ENCODE measurements around the gene TECTA. TPM values are rescaled to one million over a fixed set of nuclear protein-coding genes. Genes with fewer than 3 reads are reported as not detected.

Gene TECTA
- polyA plus RNA-seq, 1 donor from 2014 or later, result 3.3 TPM

- Histone ChIP-seq H3K9ac (ENCODE audit: low read length) (no peak overlapping the region), H3K4me2 (ENCODE audit: low read length) (no peak overlapping the region), H3K27ac (ENCODE audit: low read length) (no peak overlapping the region), H2AFZ (ENCODE audit: low read depth, low read length) (no peak overlapping the region), H3F3A (ENCODE audit: insufficient read depth, low read length, poor library complexity, severe bottlenecking) (no peaks in the 10 kb centered on the region), H3K36me3 (ENCODE audit: insufficient read depth, low read length) (peaks cover 4% of the 10 kb centered on the region), H3K9me3 (ENCODE audit: low read length) (no peaks in the 10 kb centered on the region), H3K27me3 (ENCODE audit: insufficient read depth, low read depth, low read length) (no peaks in the 10 kb centered on the region), H3K9me2 (ENCODE audit: insufficient read depth, low read length) (no peaks in the 10 kb centered on the region), H3K79me2 (replicated peaks; ENCODE audit: insufficient read depth, low read length) (no peaks in the 10 kb centered on the region), H3K4me3 (ENCODE audit: low read length) (no peak overlapping the region), H4K20me1 (ENCODE audit: insufficient read depth) (no peaks in the 10 kb centered on the region)
- TF ChIP-seq SMC3 (conservative IDR thresholded peaks at IDR 0.05; ENCODE audit: poor library complexity), result no peak
- no peak for TF ChIP-seq REST (IDR thresholded peaks at IDR 0.05; ENCODE audit: borderline replicate concordance)
- no peak for TF ChIP-seq CTCF (IDR thresholded peaks at IDR 0.05; ENCODE audit: poor library complexity, severe bottlenecking)
- no peak for TF ChIP-seq RAD21 (conservative IDR thresholded peaks at IDR 0.05)
- TF ChIP-seq EZH2 (IDR thresholded peaks at IDR 0.05; ENCODE audit: borderline replicate concordance, insufficient read depth, low read length, poor library complexity, severe bottlenecking), result no peak
- no peak for TF ChIP-seq POLR2AphosphoS5 (IDR thresholded peaks at IDR 0.05)
- TF ChIP-seq TAF1 (IDR thresholded peaks at IDR 0.05; ENCODE audit: low read depth), result no peak
- no peak for TF ChIP-seq EP300 (conservative IDR thresholded peaks at IDR 0.05; ENCODE audit: poor library complexity, severe bottlenecking)
- TF ChIP-seq MXI1 (conservative IDR thresholded peaks at IDR 0.05; ENCODE audit: poor library complexity, severe bottlenecking), result no peak
Measured at GRCh38 chr11:121066623-121067022, 34.4 kb upstream of the TECTA start.

GRCh38 chr11:121067026-121067425, 34.0 kb upstream of the TECTA start:
- Histone ChIP-seq H3K79me2 (replicated peaks; ENCODE audit: insufficient read depth, low read length) (no peaks in the 10 kb centered on the region), H3K27me3 (ENCODE audit: insufficient read depth, low read depth, low read length) (no peaks in the 10 kb centered on the region), H3K36me3 (ENCODE audit: insufficient read depth, low read length) (peaks cover 4% of the 10 kb centered on the region), H3K9me3 (ENCODE audit: low read length) (no peaks in the 10 kb centered on the region), H3F3A (ENCODE audit: insufficient read depth, low read length, poor library complexity, severe bottlenecking) (no peaks in the 10 kb centered on the region), H3K4me2 (ENCODE audit: low read length) (no peak overlapping the region), H3K9me2 (ENCODE audit: insufficient read depth, low read length) (no peaks in the 10 kb centered on the region), H3K4me3 (ENCODE audit: low read length) (no peak overlapping the region), H3K27ac (ENCODE audit: low read length) (no peak overlapping the region), H2AFZ (ENCODE audit: low read depth, low read length) (no peak overlapping the region), H4K20me1 (ENCODE audit: insufficient read depth) (no peaks in the 10 kb centered on the region), H3K9ac (ENCODE audit: low read length) (no peak overlapping the region)
- TF ChIP-seq CTCF (IDR thresholded peaks at IDR 0.05; ENCODE audit: poor library complexity, severe bottlenecking) (no peak), EP300 (conservative IDR thresholded peaks at IDR 0.05; ENCODE audit: poor library complexity, severe bottlenecking) (no peak), POLR2AphosphoS5 (IDR thresholded peaks at IDR 0.05) (no peak), MXI1 (conservative IDR thresholded peaks at IDR 0.05; ENCODE audit: poor library complexity, severe bottlenecking) (no peak), SMC3 (conservative IDR thresholded peaks at IDR 0.05; ENCODE audit: poor library complexity) (no peak), EZH2 (IDR thresholded peaks at IDR 0.05; ENCODE audit: borderline replicate concordance, insufficient read depth, low read length, poor library complexity, severe bottlenecking) (no peak), REST (IDR thresholded peaks at IDR 0.05; ENCODE audit: borderline replicate concordance) (no peak), RAD21 (conservative IDR thresholded peaks at IDR 0.05) (no peak), TAF1 (IDR thresholded peaks at IDR 0.05; ENCODE audit: low read depth) (no peak)
